Left colon (tissue), 2 donors: ENCODE data around the gene CHSY3. TPM values are rescaled to one million over a fixed set of nuclear protein-coding genes. Genes with fewer than 3 reads are reported as not detected.

Experiments used
- ATAC-seq: fragments of 200-7000 bp; cut with Tn5 transposase; one replicate; pipeline ENCODE4 v1.9.1; 2020; ENCODE audit warnings: mild to moderate bottlenecking, moderate library complexity
- DNase-seq, 2 donors: peaks; one replicate each; pipeline ENCODE4 v3.0.0-alpha.2; 2020
- intact Hi-C, 2 donors: fragments of 100-400 bp; cut with DNase I in 1 of 2; cut with micrococcal nuclease in 1 of 2; formaldehyde crosslinking; loops; one replicate each; pipeline versions ENCODE4 v1.11.2 to v1.14.0; 2022; cut with DNase I, micrococcal nuclease
- total RNA-seq, 2 donors: library from RNA; stranded (reverse); fragmentation: NEBNext Ultra II Directional; extraction: Animal tissue kit (Norgen Biotek cat#: 25700); gene quantifications; one replicate each; pipeline ENCODE4 v1.2.1, GENCODE V29; 2021
- donor health status: DM: no; HTN: no; CAD: no.
- donor health status: DM: yes; HTN: yes; CAD: no.

The CHSY3 gene
- total RNA-seq, 2 donors from 2014 or later = 0.52 to 0.67 TPM

DNA sequence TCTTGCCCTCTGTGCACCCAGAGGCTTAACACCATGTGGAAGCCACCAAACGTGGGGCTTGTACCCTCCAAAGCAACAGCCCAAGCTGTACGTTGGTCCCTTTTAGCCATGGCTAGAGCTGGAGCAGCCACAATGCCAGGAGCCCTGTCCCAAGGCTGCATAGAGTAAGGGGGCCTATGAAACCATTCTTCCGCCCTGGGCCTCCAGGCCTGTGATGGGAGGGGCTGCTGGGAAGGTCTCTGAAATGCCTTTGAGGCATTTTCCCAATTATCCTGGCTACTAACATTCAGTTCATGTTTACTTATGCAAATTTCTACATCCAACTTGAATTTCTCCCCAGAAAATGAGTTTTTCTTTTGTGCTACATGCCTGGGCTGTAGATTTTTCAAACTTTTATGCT is 33.8 kb downstream of the CHSY3 start:
- no peak for DNase-seq
- no peak for ATAC-seq
- intact Hi-C loops = no loop called here

DNA sequence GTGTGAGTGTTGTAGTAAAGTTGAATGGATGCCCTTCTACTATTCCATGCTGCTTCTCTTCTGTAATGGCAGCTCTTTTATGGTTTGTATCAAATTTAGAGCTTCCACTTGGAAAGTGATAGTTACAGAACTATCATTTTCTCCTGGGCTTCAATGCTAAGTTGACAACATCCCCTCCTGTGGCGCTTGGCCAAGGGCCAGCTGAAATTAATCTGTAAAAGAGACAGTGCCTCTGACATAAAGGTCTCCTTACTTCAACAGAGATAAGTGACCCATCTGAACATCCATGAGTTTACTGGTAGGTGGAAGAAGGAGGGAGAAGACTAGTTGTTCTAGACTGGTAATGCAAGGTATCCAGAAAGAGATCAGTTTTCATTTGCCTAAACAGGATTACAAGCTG is 39.7 kb downstream of the CHSY3 start:
- intact Hi-C loops = no loop called here
- no peak for DNase-seq
- no peak for ATAC-seq

- intact Hi-C loops = no loop called here
- DNase-seq = no peak
- ATAC-seq = no peak
These were observed 40.8 kb downstream of the CHSY3 start for GRCh38 chr5:129945028-129945427.

- intact Hi-C loops = no loop called here
- no peak for ATAC-seq
- DNase-seq = no peak
These were observed 41.6 kb downstream of the CHSY3 start for GRCh38 chr5:129945774-129946270.

DNA sequence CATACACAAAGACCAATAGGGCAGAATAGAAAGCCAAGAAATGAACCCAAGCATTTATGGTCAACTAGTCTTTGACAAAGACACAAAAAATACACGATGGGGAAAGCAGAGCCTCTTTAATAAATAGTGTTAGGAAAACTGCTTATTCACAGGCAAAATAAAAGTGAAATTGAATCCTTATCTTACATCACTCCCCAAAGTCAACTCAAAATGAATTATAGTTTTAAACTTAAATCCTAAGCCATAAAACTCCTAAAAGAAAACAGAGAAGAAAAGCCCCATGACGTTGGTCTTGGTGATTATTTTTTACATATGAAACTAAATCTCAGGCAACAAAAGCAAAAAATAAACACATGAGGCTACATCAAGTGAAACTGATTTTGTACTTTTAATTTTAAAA is 46.8 kb downstream of the CHSY3 start:
- DNase-seq = no peak
- intact Hi-C loops = no loop called here
- ATAC-seq = no peak

DNA sequence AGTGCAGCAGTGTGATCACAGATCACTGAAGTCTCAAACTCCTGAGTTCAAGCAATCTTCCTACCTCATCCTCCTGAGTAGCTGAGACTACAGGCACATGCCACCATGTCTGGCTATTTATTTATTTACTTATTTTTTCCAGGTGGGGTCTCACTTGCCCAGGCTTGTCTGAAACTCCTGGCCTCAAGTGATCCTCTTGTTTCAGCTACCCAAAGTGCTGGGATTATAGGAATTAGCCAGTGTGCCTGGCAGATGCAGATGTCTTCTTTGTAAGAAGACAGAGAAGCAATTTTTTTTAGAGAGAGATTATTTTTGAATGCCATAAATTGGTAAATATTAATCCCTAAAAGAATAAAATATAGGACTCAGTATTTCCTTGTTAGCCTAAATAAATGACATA is 54.3 kb downstream of the CHSY3 start:
- no peak for ATAC-seq
- intact Hi-C loops = no loop called here
- no peak for DNase-seq

GRCh38 chr5:129960831-129961230 is 56.6 kb downstream of the CHSY3 start:
- intact Hi-C loops = no loop called here
- DNase-seq (no peak), ATAC-seq (no peak)

GRCh38 chr5:129962506-129962905 is 58.2 kb downstream of the CHSY3 start:
- ATAC-seq = no peak
- intact Hi-C loops = no loop called here
- DNase-seq = no peak

GRCh38 chr5:129963359-129963758 is 59.1 kb downstream of the CHSY3 start:
- DNase-seq (no peak), ATAC-seq (no peak)
- intact Hi-C loops = no loop called here

DNA sequence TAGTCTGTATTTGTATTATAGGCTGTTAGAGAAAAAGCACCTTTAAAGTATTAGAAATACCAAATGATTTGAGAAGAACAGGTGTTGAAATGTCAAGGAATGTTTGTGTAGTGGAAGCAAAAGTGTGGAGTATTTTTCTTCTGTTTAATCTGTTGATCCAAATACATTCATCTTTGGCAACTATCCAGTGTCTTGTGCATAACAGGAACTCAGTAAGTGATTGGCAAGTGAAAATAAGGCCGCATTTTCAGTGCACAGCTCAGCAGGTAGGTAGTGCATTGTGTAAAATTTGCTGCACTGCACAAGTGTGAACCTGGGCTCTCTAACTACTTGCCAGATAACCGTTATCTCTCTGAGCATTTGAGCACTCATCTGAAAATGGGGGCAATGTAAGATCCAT is 61.8 kb downstream of the CHSY3 start:
- intact Hi-C loops = no loop called here
- ATAC-seq = no peak

DNA sequence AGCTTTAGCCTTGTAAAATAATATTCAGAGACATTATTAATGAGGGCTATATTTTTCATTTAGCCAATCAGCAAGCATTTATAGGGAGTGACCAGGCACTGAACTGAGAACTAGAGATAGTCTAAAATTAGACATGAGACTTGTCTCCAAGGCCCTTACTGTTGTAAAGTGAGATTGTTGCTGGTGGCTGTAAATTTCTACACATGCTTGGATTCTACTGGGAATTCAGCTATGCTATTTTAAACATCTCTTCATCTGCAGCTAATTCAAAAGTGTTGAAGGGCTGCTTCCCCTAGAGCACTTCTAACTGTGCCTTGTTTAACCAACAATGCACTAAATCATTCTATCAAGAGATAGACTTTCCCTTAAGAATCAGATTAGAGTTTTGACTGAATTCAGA is 67.4 kb downstream of the CHSY3 start:
- no peak for ATAC-seq
- intact Hi-C loops = no loop called here
- DNase-seq = no peak

More for the DNA sequence above, 61.8 kb downstream of the CHSY3 start:
- DNase-seq = no peak

DNA sequence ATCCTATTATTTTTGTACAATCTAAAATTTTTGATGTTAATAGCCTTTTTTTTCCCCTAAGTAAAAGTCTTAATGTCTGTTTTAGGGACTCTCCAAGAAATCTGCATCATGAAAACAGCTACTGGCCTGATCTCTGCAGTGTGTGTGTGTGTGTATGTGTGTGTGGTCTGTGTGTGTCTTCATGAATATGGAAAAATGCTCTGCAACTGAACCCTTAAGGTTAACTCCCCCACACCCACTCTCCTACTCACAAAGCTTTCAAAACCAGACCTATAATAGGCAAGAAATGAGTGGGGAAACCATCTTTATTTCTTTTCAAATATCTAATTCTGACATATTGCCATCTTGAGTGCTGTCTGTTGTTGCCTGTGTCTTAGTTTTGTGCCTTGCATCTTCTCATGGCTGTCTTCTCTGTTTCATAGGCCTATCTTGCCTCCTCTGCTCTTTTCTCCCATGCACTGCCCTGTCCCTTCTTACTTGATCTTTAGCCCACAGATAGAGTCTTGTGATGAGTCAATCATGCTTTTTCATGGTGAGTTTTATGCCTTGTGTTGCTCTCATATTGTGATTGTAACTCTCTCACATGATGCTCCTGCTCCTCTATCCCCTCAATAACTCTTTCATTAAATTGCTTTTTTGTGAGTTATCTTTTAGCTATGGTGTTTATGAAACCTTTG is 68.3 kb downstream of the CHSY3 start:
- DNase-seq (no peak), ATAC-seq (no peak)
- intact Hi-C loops = no loop called here

GRCh38 chr5:129973716-129974426 is 69.6 kb downstream of the CHSY3 start:
- ATAC-seq = no peak
- intact Hi-C loops = no loop called here
- DNase-seq = no peak

GRCh38 chr5:129977810-129978209 is 73.5 kb downstream of the CHSY3 start:
- intact Hi-C loops = no loop called here
- ATAC-seq = no peak

GRCh38 chr5:129978270-129978669 is 74.0 kb downstream of the CHSY3 start:
- intact Hi-C loops = no loop called here
- no peak for ATAC-seq
- no peak for DNase-seq

More at GRCh38 chr5:129977810-129978209, 73.5 kb downstream of the CHSY3 start:
- no peak for DNase-seq

DNA sequence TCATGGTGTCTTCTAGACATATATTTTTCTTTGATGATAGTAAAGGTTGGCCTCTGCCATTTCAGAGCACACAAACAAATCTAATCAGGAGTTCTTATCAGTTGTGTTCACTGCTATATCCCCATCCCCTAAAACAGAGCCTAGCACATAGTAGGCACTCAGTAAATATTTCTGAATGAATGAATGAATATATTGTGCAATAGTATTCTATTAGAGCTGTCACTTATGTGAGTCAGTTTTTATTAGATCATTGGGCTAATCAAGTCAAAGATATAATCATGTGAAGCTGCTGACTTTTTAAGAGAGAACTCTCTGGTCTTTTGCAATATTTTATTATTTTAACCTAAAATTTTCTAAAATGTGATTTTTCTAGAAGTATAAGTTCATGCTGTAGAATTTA is 84.2 kb downstream of the CHSY3 start:
- DNase-seq (no peak), ATAC-seq (no peak)
- intact Hi-C loops = no loop called here

GRCh38 chr5:129991780-129992179 is 87.5 kb downstream of the CHSY3 start:
- intact Hi-C loops = no loop called here
- DNase-seq = no peak
- ATAC-seq = no peak

DNA sequence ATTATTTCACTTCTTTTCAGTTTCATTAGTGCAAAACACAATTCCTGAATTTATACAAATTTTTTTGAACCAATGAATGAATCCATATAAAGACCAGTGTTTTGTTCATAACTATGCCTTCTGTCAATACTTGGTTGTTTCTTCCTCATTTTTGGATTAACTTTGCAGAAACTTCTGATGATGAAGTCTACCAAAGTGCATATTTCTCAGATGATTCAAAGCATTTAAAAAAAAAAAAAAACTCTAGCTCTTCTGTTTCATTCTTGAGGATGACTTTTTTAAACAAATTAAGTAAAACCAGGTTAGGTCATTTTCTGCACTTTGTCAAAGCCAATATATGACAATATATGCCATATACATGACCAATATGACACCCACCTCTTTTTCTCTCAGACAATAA is 92.6 kb downstream of the CHSY3 start:
- no peak for DNase-seq
- ATAC-seq = no peak
- intact Hi-C loops = no loop called here

DNA sequence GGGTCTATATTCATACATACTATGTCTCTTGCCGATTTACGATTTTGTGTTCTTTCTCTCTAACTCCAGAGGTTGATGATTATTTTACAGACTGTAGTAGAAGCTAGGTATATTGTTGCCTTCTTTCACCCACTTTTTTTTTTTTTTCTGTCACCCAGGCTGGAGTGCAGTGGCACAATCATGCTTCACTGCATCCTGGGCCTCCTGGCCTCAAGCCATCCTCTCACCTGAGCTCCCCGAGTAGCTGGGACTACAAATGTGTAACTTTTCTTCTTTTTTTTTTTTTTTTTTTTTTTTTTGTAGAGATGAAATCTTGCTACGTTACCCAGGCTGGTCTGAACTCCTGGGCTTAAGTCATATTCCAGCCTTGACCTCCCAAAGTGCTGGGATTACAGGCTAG is 96.2 kb downstream of the CHSY3 start:
- no peak for DNase-seq
- no peak for ATAC-seq
- intact Hi-C loops = no loop called here

GRCh38 chr5:130002183-130002582 is 97.9 kb downstream of the CHSY3 start:
- intact Hi-C loops = no loop called here
- DNase-seq (no peak), ATAC-seq (no peak)

GRCh38 chr5:130002876-130003275 is 98.6 kb downstream of the CHSY3 start:
- intact Hi-C loops = no loop called here
- ATAC-seq (no peak), DNase-seq (no peak)
